ENCODE measurements around the gene SIGLEC8. TPM values are rescaled to one million over a fixed set of nuclear protein-coding genes. Genes with fewer than 3 reads are reported as not detected.

Gene SIGLEC8
- total RNA-seq, 2 experiments from 2014 or later = not detected

GRCh38 chr19:51418707-51419106, 39.5 kb downstream of the SIGLEC8 start:
- Histone ChIP-seq H3K79me2 (ENCODE audit: insufficient read depth, low read depth, low read length) (peaks cover 13% of the 10 kb centered on the region; the same call in 1 of the 2 replicates), H4K20me1 (ENCODE audit: insufficient read depth, low read length) (no peaks in the 10 kb centered on the region), H3K4me3 (ENCODE audit: low read depth, low read length, poor library complexity, severe bottlenecking) (no peak overlapping the region), H3K27ac (ENCODE audit: low read depth, low read length, poor library complexity, severe bottlenecking) (no peak overlapping the region), H3K36me3 (ENCODE audit: insufficient read depth, low read length) (peaks cover 16% of the 10 kb centered on the region; the same call in 1 of the 2 replicates), H3K4me2 (ENCODE audit: low read length) (no peak overlapping the region), H3K9me2 (ENCODE audit: insufficient read depth, low read length) (no peaks in the 10 kb centered on the region), H3K4me1 (ENCODE audit: insufficient read depth, low read length, poor library complexity, severe bottlenecking) (peaks cover 24% of the 10 kb centered on the region), H3K9me3 (ENCODE audit: low read length) (no peaks in the 10 kb centered on the region), H2AFZ (ENCODE audit: low read length) (no peak overlapping the region)
- intact Hi-C loops (cut with micrococcal nuclease; ENCODE audit: unreplicated experiment) = no loop called here
- no peak for DNase-seq (ENCODE audit: low spot score)
- ChIA-PET POLR2A (no interaction called here), CTCF (ENCODE audit: unreplicated experiment) (no interaction called here)
- TF ChIP-seq, protein P1, sequence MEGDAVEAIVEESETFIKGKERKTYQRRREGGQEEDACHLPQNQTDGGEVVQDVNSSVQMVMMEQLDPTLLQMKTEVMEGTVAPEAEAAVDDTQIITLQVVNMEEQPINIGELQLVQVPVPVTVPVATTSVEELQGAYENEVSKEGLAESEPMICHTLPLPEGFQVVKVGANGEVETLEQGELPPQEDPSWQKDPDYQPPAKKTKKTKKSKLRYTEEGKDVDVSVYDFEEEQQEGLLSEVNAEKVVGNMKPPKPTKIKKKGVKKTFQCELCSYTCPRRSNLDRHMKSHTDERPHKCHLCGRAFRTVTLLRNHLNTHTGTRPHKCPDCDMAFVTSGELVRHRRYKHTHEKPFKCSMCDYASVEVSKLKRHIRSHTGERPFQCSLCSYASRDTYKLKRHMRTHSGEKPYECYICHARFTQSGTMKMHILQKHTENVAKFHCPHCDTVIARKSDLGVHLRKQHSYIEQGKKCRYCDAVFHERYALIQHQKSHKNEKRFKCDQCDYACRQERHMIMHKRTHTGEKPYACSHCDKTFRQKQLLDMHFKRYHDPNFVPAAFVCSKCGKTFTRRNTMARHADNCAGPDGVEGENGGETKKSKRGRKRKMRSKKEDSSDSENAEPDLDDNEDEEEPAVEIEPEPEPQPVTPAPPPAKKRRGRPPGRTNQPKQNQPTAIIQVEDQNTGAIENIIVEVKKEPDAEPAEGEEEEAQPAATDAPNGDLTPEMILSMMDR (conservative IDR thresholded peaks at IDR 0.05; ENCODE audit: low read length) = no peak
- TF ChIP-seq EZH2phosphoT487 (IDR thresholded peaks at IDR 0.05; ENCODE audit: borderline replicate concordance, low read depth, low read length) = no peak
- BruUV-seq (replicated peaks) = no TSS peak

DNA sequence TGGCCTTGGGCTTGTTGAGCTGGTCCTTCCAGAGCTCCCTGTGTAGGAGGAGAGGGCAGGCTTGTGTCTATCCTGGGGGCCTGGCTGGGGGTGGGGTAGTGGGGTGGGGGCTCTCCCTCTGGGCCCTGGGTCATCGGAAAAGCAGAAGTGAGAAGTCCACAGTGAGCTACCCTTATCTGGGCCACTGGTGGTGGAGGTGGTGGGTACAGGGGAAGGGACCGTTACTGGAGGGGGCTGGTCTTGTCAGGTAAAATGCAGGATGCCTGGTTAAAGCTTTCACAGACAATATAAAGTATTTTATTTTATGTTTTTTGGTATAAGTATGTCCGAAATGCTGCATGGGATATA, 40.5 kb downstream of the SIGLEC8 start:
- Histone ChIP-seq H2AFZ (ENCODE audit: low read length) (peak overlapping the region; percentile 73; the same call in 1 of the 2 replicates), H3K27ac (ENCODE audit: low read depth, low read length, poor library complexity, severe bottlenecking) (peak overlapping the region; percentile 81), H3K9me2 (ENCODE audit: insufficient read depth, low read length) (no peaks in the 10 kb centered on the region), H3K36me3 (ENCODE audit: insufficient read depth, low read length) (peaks cover 25% of the 10 kb centered on the region; the same call in 1 of the 2 replicates), H3K4me3 (ENCODE audit: low read depth, low read length, poor library complexity, severe bottlenecking) (peak overlapping the region; percentile 87), H3K4me2 (ENCODE audit: low read length) (peak overlapping the region; percentile 94), H3K79me2 (ENCODE audit: insufficient read depth, low read depth, low read length) (peaks cover 13% of the 10 kb centered on the region; the same call in 1 of the 2 replicates), H4K20me1 (ENCODE audit: insufficient read depth, low read length) (no peaks in the 10 kb centered on the region), H3K9me3 (ENCODE audit: low read length) (no peaks in the 10 kb centered on the region), H3K4me1 (ENCODE audit: insufficient read depth, low read length, poor library complexity, severe bottlenecking) (peaks cover 24% of the 10 kb centered on the region)
- ChIA-PET CTCF (ENCODE audit: unreplicated experiment) (interaction anchor here (0.5 to 1.0 kb wide), 5 partner anchors 10 to 266 kb away, joined by 3 to 5 read pairs (median 3); partner anchors contain the start of gene ETFB), POLR2A (interaction anchor here (0.6 to 1.8 kb wide), 7 partner anchors 10 to 653 kb away, joined by 3 to 11 read pairs (median 5); no protein-coding TSS in a partner anchor)
- TF ChIP-seq, protein P1 (conservative IDR thresholded peaks at IDR 0.05; ENCODE audit: low read length) = no peak
- no peak for TF ChIP-seq EZH2phosphoT487 (IDR thresholded peaks at IDR 0.05; ENCODE audit: borderline replicate concordance, low read depth, low read length)
- no TSS peak for BruUV-seq (replicated peaks)
- intact Hi-C loops (cut with micrococcal nuclease; ENCODE audit: unreplicated experiment) = loop anchor here (1.0 to 2.0 kb wide), 4 partner anchors 22 to 79 kb away; partner anchors contain the start of gene ETFB
- peak; percentile 71 for DNase-seq (ENCODE audit: low spot score)
